ENCODE results near the gene CDH13.

The CDH13 gene

DNA sequence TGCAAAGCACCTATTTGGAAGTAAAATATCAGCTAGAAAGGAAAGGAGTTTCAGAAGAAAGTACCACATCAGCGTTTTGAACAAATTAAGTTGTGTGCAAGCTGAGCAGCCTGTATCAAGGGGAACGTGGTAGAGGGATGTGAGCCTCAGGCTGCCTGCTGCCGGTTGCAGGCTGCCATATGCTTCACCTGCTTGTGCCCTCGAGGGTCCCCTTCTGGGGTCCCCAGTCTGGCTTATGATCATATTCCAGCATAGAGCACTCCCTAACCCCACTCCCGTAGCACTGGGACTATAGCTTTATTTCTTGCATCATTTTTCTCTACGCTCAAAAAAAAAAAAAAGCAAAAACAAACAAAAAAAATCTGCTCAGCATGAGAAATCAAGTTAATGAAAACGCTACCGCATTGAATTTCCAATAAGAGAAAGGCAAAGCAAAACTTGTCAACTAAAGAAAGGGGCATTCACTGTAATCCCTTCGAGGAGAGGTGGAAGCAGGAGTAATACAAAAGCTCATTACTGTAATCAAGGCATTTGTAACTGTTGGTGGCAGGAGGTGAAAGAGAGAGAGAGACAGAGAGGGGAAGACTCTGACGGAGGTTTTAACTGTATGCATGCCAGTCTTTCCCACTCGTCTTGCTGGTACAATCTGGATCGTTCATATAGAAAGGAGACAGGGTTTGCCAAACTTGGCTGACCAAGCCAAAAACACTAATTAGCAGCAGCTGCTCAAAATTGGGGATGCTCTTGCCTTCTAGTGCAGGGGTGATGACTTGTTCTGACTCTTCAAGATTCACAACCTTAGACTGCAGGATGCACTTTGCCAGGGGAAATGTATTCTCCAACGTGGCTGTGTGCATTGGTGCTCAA is 922.8 kb downstream of the CDH13 start:
- no peak for DNase-seq

- no peak for DNase-seq
Observed at GRCh38 chr16:83550183-83550569, 923.4 kb downstream of the CDH13 start.

DNA sequence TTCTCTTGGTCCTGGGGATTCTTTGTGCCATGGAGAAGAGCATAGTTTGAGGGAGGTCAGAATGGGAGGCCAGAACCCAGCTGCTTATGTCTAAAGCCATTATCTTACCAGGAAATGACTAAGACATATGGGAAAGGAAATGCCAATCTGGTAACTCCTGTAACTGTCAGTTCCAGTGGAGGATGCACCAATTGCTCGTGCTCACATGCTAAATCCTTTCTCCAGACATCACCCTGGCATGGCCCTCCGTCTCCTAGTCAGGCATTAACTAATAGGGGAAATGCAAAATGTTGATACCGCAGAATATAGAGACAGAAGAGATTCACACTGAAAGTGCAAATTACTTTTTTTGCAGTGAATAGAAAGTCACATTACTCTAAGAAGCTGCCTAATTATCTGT is 925.5 kb downstream of the CDH13 start:
- no peak for DNase-seq

DNA sequence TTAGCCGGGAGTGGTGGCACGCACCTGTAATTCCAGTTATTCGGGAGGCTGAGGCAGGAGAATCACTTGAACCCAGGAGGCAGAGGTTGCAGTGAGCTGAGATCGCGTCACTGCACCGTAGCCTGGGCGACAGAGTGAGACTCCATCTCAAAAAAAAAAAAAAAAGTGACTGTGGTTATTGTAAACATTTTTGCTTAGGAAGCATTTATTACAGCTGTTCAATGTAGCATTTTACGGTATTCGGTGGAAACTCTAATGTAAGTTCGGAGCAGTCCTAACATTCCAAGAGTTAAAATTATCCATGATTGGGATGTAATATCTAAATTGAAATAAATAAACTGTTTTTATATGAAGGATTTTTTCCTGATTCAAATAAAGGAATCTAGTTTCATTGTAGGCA is 926.2 kb downstream of the CDH13 start:
- DNase-seq, result no peak

DNA sequence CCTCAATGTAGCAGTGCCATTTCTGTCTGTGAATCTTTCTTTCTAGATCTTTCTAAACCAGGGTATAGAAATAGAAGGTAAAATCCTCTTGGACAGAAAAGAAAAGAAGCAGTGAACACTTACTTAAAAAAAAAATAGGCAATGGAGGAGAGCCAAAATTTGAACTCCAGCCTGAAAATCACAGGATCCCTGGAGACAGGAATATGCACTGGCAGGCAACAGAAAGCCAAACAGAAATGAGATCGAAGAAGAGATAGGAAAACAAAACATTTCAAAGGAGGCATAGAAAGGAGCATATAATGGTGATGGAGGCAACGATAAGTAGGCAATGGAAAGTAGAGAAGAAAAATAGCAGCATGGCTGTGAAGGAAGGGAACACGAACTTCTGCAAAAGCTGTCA is 927.3 kb downstream of the CDH13 start:
- no peak for DNase-seq

DNA sequence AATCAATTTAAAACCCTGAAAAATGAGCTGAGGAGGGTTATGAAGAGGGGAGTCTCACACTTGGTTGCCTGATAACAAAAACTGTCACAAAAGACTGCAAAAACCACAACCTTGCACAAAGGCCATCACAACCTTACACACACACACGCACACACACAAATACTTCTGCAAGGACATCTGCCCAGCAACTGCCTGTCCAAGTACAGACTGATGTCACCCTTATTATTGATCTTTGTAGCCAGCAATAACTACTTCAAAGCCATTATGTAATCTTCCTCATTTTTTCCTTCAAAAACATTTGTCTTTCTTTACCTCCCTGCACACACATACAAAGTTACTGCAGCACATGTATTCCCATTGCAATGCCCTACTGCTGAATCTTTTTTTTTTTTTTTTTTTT is 927.8 kb downstream of the CDH13 start:
- DNase-seq, result no peak

DNA sequence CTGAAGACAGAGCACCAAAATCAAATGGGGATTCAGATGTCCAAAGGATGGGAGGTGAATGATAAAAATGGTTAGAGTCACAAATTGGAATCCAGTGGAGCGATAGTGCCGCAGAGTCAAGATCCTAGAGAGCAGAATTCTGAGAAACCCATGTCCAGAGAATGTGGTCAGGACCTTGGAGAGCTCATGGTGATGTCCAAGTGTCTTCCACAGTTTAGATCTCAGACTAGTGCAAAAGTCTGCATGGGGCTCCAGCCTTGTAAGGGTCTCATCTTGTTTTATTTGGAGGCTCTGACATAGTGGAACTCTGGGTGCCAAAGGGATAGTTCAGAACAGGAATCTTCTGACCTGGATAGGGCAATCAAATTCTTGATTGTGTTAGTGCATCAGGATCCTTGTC is 935.1 kb downstream of the CDH13 start:
- no peak for DNase-seq

DNA sequence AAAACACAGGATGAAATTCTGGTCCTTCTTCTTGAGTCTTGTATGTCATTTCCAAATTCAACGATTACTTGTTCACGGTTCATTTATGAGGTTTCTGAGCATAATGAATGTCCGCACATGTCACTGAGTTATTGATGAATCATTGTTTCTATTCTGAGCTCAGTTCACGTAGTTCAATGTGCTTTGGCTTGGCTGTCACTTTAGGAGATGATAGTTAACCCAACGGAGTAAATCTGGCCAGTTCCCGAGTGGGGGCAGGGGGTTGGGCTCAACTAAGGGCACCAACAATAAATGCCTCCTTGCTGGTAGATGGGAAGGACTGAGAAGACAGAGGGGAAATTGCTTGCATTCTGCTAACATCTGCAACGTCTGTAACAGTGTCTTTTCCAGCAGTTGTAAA is 941.6 kb downstream of the CDH13 start:
- DNase-seq, result no peak

- no peak for DNase-seq
Observed at GRCh38 chr16:83574388-83574787, 947.6 kb downstream of the CDH13 start.

DNA sequence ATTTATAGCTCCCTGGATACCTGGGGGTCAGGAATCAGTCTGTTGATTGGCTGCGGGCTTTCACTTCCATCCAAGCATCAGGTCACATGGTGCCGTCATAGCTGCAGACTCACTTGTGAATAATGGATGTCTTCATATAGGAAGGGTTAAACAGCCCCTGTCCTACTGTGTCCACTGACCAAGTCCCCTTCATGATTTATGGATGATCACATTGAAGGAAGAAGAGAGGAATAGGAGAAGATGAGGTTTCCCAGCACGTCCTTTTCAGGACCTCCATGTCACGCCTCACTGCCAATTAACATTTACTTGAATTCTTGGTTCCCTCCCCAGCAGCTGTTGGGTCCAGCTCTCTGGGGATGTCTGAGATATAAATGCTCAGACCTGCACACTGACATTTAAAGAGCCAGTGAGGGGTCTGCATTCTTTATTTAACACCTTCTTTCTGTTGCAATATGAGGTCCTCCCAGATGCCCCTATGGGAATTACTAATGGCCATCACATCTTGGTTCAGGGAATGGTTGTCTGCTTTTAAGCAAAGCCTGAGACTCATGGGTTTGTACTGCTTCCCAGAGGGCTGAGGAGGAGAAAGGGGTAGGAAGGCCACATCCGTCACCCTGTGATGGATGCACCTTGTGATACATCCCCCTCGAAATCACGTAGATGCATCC is 950.4 kb downstream of the CDH13 start:
- DNase-seq, result no peak

GRCh38 chr16:83578171-83578570 is 951.4 kb downstream of the CDH13 start:
- no peak for DNase-seq

- no peak for DNase-seq
Observed at GRCh38 chr16:83579027-83579426, 952.3 kb downstream of the CDH13 start.

GRCh38 chr16:83579436-83579835 is 952.7 kb downstream of the CDH13 start:
- DNase-seq, result no peak

- no peak for DNase-seq
Observed at GRCh38 chr16:83581082-83581481, 954.3 kb downstream of the CDH13 start.

DNA sequence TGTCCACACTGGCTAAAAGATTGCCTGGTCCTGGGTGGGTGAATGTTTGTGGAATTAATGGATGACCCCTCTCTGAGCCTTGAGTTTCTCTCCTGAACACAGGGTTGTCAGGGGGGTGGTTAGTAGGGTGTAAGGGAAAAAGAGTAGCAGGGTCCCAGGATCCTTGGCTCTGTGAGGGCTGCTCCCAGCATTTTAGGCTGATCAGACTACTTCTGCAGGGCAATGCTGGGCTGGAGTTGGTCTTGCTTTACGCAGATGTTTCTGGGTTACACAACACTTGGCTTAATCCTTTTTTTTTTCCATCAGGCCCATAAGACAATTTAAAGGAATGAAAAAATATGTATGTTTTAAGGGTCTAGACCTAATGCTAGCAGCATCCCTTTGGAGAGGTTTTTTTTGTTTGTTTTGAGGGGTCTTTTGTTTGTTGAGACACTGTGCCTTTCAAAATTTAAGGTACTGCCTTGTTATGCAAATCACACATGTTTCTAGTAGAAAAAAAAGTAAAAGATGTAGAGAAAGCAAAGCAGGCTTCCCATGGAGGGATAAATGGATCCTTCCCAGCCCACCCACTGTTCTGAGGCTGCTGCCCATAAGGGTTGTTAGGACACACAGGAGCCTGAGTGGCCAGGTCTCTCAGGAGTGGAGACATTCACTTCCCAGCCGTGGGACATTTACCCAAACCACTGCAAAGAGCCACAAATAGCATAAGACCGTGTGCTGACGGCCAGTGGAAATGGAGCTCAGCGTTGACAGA is 955.4 kb downstream of the CDH13 start:
- no peak for DNase-seq

- DNase-seq, result no peak
Observed at GRCh38 chr16:83586036-83586435, 959.3 kb downstream of the CDH13 start.

DNA sequence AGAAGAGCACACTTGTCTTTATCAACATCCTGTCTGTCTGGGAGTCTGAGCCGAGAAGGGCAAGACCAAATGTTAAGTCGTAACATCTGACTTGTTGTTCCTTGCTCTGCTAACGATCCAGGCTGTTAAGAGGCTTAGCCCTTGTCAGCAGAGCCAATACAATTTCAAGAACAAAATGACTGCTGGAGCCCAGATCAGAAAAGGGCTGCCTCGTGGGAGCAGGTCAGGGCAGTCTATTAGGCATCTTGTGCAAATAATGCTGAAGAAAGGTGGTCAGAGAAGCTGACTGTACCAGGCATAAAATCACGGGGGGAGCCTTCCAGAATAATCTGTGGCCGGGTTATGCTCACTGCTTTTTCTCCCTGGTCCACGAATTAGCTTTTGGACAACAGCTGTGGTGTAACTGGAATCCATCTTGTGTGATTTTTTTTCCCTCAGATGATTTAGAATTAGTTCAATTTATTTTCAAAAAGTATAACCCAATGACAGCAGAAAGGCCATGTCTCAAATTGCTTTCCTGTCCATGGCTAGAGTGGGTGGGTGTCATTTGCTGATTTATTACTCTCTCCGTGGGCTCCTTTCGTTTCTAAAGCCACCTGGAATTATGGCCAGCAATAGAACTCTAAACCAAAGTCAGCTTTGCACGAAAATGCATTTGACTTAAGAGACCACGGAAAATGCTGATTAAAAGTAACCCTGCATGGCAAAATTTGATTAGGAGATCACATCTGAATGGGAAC is 959.9 kb downstream of the CDH13 start:
- no peak for DNase-seq

DNA sequence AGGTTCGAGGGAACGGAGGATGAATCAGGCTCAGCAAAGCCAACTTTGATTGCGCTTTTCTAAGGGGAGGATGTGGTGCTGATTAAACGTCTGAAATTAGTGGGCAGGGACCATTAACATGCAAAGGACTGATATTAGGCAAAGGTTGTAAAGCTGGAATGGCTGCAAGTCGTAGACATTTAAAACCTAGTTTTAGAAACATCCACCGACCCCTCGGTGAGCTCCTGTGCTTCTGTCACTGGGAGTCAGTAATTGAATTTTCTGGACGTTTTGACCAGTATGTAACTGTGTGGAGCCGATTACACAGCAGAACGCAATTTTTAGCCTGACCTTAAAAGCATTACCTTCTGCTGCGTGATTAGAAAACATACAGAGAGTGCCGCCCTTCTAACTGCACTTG is 960.4 kb downstream of the CDH13 start:
- DNase-seq, result no peak

- DNase-seq, result no peak
Observed at GRCh38 chr16:83588070-83588469, 961.3 kb downstream of the CDH13 start.

GRCh38 chr16:83589576-83589975 is 962.8 kb downstream of the CDH13 start:
- no peak for DNase-seq

- no peak for DNase-seq
Observed at GRCh38 chr16:83592778-83593177, 966.0 kb downstream of the CDH13 start.

DNA sequence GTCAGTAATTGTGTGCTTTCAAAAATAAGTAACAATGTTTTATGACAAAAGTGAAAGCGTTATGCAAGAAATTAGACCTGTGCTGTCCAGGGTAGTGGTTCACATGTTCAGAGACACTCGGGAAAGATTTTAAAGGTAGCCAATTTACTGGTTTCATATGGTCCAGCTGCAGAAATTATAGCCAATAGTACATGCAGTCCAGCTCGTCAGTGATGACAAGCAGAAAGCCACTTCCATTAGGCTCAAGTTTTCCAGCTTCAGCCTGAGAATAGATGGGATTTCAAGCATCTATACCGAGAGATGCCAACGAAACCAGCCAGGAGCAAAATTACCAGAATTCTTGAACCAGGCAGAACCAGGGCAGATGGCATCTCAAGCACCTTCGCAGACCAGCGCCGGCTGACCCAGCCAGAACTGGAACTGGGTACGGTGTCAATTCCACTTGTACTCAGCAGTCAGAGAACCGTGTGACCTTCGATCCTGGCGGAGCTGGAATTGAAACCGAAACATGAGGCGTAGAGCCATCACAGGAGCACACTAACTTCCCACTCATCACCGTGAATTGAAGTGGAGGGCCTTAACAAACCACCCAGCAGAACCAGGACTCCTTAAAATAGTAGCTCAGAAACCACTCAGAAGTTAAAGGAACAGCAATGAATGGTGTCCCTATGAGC is 973.2 kb downstream of the CDH13 start:
- DNase-seq, result no peak
